HEK293 (cell line): ENCODE results near the gene NLGN2.

Experiments used
- BCL11B ChIP-seq: fragments of 450-650 bp; formaldehyde crosslinking; IDR thresholded peaks from 2 replicates; pipeline ENCODE4 v1.5.1; 2016; ENCODE audit warnings: low read depth, missing biosample characterization, missing genetic modification characterization
- EGR2 ChIP-seq: fragments of 450-650 bp; formaldehyde crosslinking; IDR thresholded peaks from 2 replicates; pipeline ENCODE4 v1.5.1; 2016; ENCODE audit warnings: low read depth, missing biosample characterization, missing genetic modification characterization
- GLIS1 ChIP-seq: fragments of 450-650 bp; formaldehyde crosslinking; IDR thresholded peaks from 2 replicates; pipeline ENCODE4 v1.5.1; 2016; ENCODE audit warnings: missing biosample characterization, missing genetic modification characterization
- KLF16 ChIP-seq: fragments of 450-650 bp; formaldehyde crosslinking; IDR thresholded peaks from 2 replicates; pipeline ENCODE4 v1.5.1; 2017; ENCODE audit warnings: missing biosample characterization, missing genetic modification characterization
- SCRT2 ChIP-seq: fragments of 450-650 bp; formaldehyde crosslinking; IDR thresholded peaks from 2 replicates; pipeline ENCODE4 v1.5.1; 2016; ENCODE audit warnings: missing biosample characterization, missing genetic modification characterization
- YY1 ChIP-seq: fragments of 450-650 bp; formaldehyde crosslinking; IDR thresholded peaks from 2 replicates; pipeline ENCODE4 v1.5.1; 2018; ENCODE audit warnings: missing biosample characterization, missing genetic modification characterization
- ZBTB20 ChIP-seq: fragments of 450-650 bp; formaldehyde crosslinking; IDR thresholded peaks from 2 replicates; pipeline ENCODE4 v1.5.1; 2016; ENCODE audit warnings: missing biosample characterization, missing genetic modification characterization
- ZEB2 ChIP-seq: fragments of 450-650 bp; formaldehyde crosslinking; IDR thresholded peaks from 2 replicates; pipeline ENCODE4 v1.5.1; 2016; ENCODE audit warnings: missing biosample characterization, missing genetic modification characterization
- ZFP69B ChIP-seq: fragments of 450-650 bp; formaldehyde crosslinking; IDR thresholded peaks from 2 replicates; pipeline ENCODE4 v1.5.1; 2016; ENCODE audit warnings: missing biosample characterization, missing genetic modification characterization
- ZNF133 ChIP-seq: fragments of 450-650 bp; formaldehyde crosslinking; IDR thresholded peaks from 2 replicates; pipeline ENCODE4 v1.5.1; 2016; ENCODE audit warnings: missing biosample characterization, missing genetic modification characterization
- ZNF202 ChIP-seq: fragments of 450-650 bp; formaldehyde crosslinking; IDR thresholded peaks from 2 replicates; pipeline ENCODE4 v1.5.1; 2016; ENCODE audit warnings: missing biosample characterization, missing genetic modification characterization, borderline replicate concordance
- ZNF221 ChIP-seq: fragments of 450-650 bp; formaldehyde crosslinking; IDR thresholded peaks from 2 replicates; pipeline ENCODE4 v1.5.1; 2017; ENCODE audit warnings: missing biosample characterization, missing genetic modification characterization, borderline replicate concordance
- ZNF248 ChIP-seq: fragments of 450-650 bp; formaldehyde crosslinking; IDR thresholded peaks from 2 replicates; pipeline ENCODE4 v1.5.1; 2017; ENCODE audit warnings: missing biosample characterization, missing genetic modification characterization
- ZNF324 ChIP-seq: fragments of 450-650 bp; formaldehyde crosslinking; IDR thresholded peaks from 2 replicates; pipeline ENCODE4 v1.5.1; 2016; ENCODE audit warnings: missing biosample characterization, missing genetic modification characterization
- ZNF501 ChIP-seq: fragments of 450-650 bp; formaldehyde crosslinking; IDR thresholded peaks from 2 replicates; pipeline ENCODE4 v1.5.1; 2016; ENCODE audit warnings: missing biosample characterization, missing genetic modification characterization
- ZNF555 ChIP-seq: fragments of 450-650 bp; formaldehyde crosslinking; conservative IDR thresholded peaks from 2 replicates; pipeline ENCODE4 v1.5.1; 2017; ENCODE audit warnings: missing biosample characterization, mild to moderate bottlenecking, missing genetic modification characterization, inconsistent platforms
- ZNF600 ChIP-seq: fragments of 450-650 bp; formaldehyde crosslinking; IDR thresholded peaks from 2 replicates; pipeline ENCODE4 v1.5.1; 2016; ENCODE audit warnings: missing biosample characterization, missing genetic modification characterization
- ZNF670 ChIP-seq: fragments of 450-650 bp; formaldehyde crosslinking; IDR thresholded peaks from 2 replicates; pipeline ENCODE4 v1.5.1; 2016; ENCODE audit warnings: missing biosample characterization, missing genetic modification characterization, low read depth
- ZNF701 ChIP-seq: fragments of 450-650 bp; formaldehyde crosslinking; IDR thresholded peaks from 2 replicates; pipeline ENCODE4 v1.5.1; 2016; ENCODE audit warnings: missing biosample characterization, missing genetic modification characterization
- ZNF707 ChIP-seq: fragments of 450-650 bp; formaldehyde crosslinking; IDR thresholded peaks from 2 replicates; pipeline ENCODE4 v1.5.1; 2016; ENCODE audit warnings: missing biosample characterization, missing genetic modification characterization
- TF ChIP-seq, protein P1 (sequence below): fragments of 450-650 bp; formaldehyde crosslinking; conservative IDR thresholded peaks from 2 replicates; pipeline ENCODE4 v1.5.1; 2016; ENCODE audit warnings: low read depth, missing biosample characterization, missing genetic modification characterization
- TF ChIP-seq, protein P2 (sequence below): fragments of 450-650 bp; formaldehyde crosslinking; IDR thresholded peaks from 2 replicates; pipeline ENCODE4 v1.5.1; 2016; ENCODE audit warnings: missing biosample characterization, missing genetic modification characterization
- TF ChIP-seq, protein P3 (sequence below): fragments of 450-650 bp; formaldehyde crosslinking; optimal IDR thresholded peaks from 2 replicates; pipeline ENCODE3; 2016; ENCODE audit warnings: missing biosample characterization, mild to moderate bottlenecking, missing genetic modification characterization
- TF ChIP-seq, protein P4 (sequence below): fragments of 450-650 bp; formaldehyde crosslinking; IDR thresholded peaks from 2 replicates; pipeline ENCODE4 v1.5.1; 2016; ENCODE audit warnings: missing biosample characterization, missing genetic modification characterization
- TF ChIP-seq, protein P5 (sequence below): IDR thresholded peaks from 2 replicates; pipeline ENCODE4 v1.6.1; 2011; ENCODE audit warnings: mild to moderate bottlenecking, low read depth, low read length, borderline replicate concordance
- TF ChIP-seq, protein P6 (sequence below): fragments of 450-650 bp; formaldehyde crosslinking; IDR thresholded peaks from 2 replicates; pipeline ENCODE4 v1.5.1; 2016; ENCODE audit warnings: missing biosample characterization, missing genetic modification characterization
- TF ChIP-seq, protein P7 (sequence below): fragments of 450-650 bp; formaldehyde crosslinking; IDR thresholded peaks from 2 replicates; pipeline ENCODE4 v1.5.1; 2017; ENCODE audit warnings: missing biosample characterization, missing genetic modification characterization

NLGN2 gene

DNA sequence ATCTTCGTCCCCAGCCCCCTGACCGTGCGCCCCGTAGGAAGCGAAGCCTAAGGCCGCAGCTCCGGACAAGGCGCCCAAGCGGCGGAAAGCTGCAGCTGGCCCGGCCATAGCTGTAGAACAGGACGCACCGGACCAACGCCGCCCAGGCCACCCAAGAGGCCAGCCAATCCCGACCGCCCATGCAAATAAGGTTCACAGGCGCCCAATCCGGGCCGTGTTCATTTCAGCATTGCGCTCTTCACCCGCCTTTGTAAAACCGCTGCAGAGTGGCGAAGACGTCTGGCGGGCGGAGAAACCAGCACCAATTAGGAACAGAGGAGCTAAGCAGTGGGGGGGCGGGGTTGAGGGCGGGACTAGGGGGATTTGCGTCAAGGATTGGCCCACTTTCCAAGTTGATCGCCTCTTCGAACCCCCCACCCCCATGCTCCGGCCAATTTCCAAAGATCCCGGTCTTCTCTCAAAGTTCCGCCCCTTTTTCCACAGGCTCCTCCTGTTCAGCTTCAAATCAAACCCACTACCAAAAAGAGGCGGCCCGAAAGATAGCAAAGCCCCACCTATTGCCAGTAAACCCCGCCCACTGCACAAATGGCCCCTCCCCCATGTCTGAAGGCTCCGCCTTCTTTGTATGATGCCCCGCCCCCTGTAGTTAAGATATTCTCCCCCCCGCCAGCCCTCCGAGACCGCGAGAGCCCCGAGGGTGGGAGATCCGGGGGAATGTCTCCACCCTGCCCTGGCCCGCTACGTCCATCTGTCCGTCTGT is 3.5 kb upstream of the NLGN2 start, which contains the start of gene TMEM256 (continued):
- TF ChIP-seq, protein P1, sequence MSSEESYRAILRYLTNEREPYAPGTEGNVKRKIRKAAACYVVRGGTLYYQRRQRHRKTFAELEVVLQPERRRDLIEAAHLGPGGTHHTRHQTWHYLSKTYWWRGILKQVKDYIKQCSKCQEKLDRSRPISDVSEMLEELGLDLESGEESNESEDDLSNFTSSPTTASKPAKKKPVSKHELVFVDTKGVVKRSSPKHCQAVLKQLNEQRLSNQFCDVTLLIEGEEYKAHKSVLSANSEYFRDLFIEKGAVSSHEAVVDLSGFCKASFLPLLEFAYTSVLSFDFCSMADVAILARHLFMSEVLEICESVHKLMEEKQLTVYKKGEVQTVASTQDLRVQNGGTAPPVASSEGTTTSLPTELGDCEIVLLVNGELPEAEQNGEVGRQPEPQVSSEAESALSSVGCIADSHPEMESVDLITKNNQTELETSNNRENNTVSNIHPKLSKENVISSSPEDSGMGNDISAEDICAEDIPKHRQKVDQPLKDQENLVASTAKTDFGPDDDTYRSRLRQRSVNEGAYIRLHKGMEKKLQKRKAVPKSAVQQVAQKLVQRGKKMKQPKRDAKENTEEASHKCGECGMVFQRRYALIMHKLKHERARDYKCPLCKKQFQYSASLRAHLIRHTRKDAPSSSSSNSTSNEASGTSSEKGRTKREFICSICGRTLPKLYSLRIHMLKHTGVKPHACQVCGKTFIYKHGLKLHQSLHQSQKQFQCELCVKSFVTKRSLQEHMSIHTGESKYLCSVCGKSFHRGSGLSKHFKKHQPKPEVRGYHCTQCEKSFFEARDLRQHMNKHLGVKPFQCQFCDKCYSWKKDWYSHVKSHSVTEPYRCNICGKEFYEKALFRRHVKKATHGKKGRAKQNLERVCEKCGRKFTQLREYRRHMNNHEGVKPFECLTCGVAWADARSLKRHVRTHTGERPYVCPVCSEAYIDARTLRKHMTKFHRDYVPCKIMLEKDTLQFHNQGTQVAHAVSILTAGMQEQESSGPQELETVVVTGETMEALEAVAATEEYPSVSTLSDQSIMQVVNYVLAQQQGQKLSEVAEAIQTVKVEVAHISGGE: 0 out of 2 replicates have a peak, but pooled peaks have one; percentile 37
- peak; percentile 91 for TF ChIP-seq BCL11B (tag by site-specific recombination)
- TF ChIP-seq, protein P2, sequence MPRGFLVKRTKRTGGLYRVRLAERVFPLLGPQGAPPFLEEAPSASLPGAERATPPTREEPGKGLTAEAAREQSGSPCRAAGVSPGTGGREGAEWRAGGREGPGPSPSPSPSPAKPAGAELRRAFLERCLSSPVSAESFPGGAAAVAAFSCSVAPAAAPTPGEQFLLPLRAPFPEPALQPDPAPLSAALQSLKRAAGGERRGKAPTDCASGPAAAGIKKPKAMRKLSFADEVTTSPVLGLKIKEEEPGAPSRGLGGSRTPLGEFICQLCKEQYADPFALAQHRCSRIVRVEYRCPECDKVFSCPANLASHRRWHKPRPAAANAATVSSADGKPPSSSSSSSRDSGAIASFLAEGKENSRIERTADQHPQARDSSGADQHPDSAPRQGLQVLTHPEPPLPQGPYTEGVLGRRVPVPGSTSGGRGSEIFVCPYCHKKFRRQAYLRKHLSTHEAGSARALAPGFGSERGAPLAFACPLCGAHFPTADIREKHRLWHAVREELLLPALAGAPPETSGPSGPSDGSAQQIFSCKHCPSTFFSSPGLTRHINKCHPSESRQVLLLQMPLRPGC (tag by site-specific recombination): no peak
- TF ChIP-seq, protein P3, sequence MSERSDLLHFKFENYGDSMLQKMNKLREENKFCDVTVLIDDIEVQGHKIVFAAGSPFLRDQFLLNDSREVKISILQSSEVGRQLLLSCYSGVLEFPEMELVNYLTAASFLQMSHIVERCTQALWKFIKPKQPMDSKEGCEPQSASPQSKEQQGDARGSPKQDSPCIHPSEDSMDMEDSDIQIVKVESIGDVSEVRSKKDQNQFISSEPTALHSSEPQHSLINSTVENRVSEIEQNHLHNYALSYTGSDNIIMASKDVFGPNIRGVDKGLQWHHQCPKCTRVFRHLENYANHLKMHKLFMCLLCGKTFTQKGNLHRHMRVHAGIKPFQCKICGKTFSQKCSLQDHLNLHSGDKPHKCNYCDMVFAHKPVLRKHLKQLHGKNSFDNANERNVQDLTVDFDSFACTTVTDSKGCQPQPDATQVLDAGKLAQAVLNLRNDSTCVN (tag by site-specific recombination): no peak
- TF ChIP-seq ZNF555: no peak
- TF ChIP-seq EGR2 (tag by site-specific recombination): no peak
- no peak for TF ChIP-seq ZNF221 (tag by site-specific recombination)
- peak; percentile 70 for TF ChIP-seq ZNF600 (tag by site-specific recombination)
- TF ChIP-seq, protein P4, sequence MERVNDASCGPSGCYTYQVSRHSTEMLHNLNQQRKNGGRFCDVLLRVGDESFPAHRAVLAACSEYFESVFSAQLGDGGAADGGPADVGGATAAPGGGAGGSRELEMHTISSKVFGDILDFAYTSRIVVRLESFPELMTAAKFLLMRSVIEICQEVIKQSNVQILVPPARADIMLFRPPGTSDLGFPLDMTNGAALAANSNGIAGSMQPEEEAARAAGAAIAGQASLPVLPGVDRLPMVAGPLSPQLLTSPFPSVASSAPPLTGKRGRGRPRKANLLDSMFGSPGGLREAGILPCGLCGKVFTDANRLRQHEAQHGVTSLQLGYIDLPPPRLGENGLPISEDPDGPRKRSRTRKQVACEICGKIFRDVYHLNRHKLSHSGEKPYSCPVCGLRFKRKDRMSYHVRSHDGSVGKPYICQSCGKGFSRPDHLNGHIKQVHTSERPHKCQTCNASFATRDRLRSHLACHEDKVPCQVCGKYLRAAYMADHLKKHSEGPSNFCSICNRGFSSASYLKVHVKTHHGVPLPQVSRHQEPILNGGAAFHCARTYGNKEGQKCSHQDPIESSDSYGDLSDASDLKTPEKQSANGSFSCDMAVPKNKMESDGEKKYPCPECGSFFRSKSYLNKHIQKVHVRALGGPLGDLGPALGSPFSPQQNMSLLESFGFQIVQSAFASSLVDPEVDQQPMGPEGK (tag by site-specific recombination): peak; percentile 89
- TF ChIP-seq, protein P5, sequence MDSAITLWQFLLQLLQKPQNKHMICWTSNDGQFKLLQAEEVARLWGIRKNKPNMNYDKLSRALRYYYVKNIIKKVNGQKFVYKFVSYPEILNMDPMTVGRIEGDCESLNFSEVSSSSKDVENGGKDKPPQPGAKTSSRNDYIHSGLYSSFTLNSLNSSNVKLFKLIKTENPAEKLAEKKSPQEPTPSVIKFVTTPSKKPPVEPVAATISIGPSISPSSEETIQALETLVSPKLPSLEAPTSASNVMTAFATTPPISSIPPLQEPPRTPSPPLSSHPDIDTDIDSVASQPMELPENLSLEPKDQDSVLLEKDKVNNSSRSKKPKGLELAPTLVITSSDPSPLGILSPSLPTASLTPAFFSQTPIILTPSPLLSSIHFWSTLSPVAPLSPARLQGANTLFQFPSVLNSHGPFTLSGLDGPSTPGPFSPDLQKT: no peak
- TF ChIP-seq ZNF501: no peak
- no peak for TF ChIP-seq ZBTB20 (tag by site-specific recombination)
- TF ChIP-seq ZNF324 (tag by site-specific recombination): no peak
- no peak for TF ChIP-seq ZFP69B (tag by site-specific recombination)
- peak; percentile 73 for TF ChIP-seq GLIS1 (tag by site-specific recombination)
- TF ChIP-seq ZNF248 (tag by site-specific recombination): no peak
- peak; percentile 73 for TF ChIP-seq YY1 (tag by site-specific recombination)
- no peak for TF ChIP-seq ZNF701 (tag by site-specific recombination)
- no peak for TF ChIP-seq SCRT2 (tag by site-specific recombination)
- TF ChIP-seq ZNF670 (tag by site-specific recombination): no peak
- TF ChIP-seq ZEB2 (tag by site-specific recombination): peak; percentile 39; the same call in 1 of the 2 replicates
- no peak for TF ChIP-seq ZNF202 (tag by site-specific recombination)
- 0 out of 2 replicates have a peak, but pooled peaks have one; percentile 56 for TF ChIP-seq KLF16 (tag by site-specific recombination)
- no peak for TF ChIP-seq ZNF133
- TF ChIP-seq, protein P6, sequence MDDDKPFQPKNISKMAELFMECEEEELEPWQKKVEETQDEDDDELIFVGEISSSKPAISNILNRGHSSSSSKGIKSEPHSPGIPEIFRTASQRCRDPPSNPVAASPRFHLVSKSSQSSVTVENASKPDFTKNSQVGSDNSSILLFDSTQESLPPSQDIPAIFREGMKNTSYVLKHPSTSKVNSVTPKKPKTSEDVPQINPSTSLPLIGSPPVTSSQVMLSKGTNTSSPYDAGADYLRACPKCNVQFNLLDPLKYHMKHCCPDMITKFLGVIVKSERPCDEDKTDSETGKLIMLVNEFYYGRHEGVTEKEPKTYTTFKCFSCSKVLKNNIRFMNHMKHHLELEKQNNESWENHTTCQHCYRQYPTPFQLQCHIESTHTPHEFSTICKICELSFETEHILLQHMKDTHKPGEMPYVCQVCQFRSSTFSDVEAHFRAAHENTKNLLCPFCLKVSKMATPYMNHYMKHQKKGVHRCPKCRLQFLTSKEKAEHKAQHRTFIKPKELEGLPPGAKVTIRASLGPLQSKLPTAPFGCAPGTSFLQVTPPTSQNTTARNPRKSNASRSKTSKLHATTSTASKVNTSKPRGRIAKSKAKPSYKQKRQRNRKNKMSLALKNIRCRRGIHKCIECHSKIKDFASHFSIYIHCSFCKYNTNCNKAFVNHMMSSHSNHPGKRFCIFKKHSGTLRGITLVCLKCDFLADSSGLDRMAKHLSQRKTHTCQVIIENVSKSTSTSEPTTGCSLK: no peak
- TF ChIP-seq ZNF707 (tag by site-specific recombination): no peak
- TF ChIP-seq, protein P7, sequence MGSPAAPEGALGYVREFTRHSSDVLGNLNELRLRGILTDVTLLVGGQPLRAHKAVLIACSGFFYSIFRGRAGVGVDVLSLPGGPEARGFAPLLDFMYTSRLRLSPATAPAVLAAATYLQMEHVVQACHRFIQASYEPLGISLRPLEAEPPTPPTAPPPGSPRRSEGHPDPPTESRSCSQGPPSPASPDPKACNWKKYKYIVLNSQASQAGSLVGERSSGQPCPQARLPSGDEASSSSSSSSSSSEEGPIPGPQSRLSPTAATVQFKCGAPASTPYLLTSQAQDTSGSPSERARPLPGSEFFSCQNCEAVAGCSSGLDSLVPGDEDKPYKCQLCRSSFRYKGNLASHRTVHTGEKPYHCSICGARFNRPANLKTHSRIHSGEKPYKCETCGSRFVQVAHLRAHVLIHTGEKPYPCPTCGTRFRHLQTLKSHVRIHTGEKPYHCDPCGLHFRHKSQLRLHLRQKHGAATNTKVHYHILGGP (tag by site-specific recombination): no peak
